ENCODE data around the gene COL21A1.

- TF ChIP-seq CTCF (IDR thresholded peaks at IDR 0.05) (no peak), POLR2AphosphoS5 (IDR thresholded peaks at IDR 0.05) (no peak)
Observed at GRCh38 chr6:56288347-56288746, 41.0 kb upstream of the COL21A1 start.

Data from gastroesophageal sphincter (tissue), 3 donors.